ENCODE results near the gene RPL39L.
A peak's percentile ranks its signal among the peaks of the same experiment; 100 is the strongest.
"Not testable (repeated sequence)": the region's sequence is repeated elsewhere in the genome, so short reads cannot be mapped to it uniquely, and the experiment has no call there.

RPL39L gene

DNA sequence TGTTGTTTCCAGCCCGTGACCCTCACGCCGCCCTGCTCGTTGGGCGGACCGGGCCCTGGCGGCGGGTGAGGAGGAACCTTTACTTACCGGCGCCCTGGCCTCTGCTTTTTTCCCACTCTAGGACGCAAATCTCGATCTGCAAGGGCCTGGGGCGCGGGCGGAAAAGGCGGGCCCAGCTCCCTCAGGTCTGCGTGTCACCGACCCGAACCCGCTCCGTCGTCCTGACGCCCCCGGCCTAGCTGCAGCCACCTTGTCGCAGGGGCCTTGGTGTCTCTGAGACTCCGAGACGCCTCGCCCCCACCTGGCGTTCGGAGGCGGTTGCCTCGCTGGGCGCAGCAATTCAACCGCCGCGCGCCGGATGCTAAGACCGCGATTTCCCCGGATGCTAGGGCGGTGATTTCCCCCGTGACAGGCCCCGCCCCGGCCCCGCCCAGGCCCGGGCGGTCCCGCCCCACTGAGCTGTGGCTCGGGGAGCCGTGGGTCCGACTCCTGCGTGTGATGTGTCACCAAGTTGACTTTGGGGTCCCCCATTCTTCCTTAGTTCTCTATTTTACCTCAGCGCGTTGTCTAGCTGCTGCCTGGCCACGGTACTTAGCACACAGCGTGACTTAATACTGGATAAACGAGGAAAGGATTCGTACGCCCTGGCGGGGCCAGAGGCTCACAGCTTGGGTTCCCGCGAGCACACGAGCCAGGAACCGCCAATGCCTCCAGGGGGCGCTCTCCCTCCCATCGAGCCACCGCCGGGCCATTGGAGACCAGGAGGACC lies at the start of gene RPL39L:
TSS of gene RPL39L (minus strand) at position 371 of the 769 bp plus-strand sequence. CDS start 18,196 bp downstream, outside the sequence.
- DNase-seq (ENCODE audit: low spot score) = peak; percentile 91

DNA sequence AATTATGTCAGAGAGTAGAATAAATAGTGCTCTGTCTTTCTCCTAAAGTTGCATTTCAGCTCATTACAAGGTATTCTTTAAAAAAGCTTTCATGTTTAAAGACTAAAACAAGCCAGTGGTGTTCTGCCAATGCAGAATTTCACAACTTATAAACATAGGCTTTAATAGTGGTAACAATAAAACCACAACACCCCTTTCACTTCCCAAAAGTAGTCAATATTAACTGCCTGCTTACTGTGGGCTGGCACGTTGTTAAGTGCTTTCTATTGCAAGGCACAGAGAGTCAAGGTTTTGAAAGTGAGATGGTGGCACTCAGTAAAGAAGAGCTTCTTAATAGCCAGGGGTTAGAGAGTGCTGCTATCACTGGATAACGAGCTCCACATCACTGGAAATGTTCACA lies 49.6 kb upstream of the RPL39L start:
- DNase-seq (ENCODE audit: low spot score) = no peak

DNA sequence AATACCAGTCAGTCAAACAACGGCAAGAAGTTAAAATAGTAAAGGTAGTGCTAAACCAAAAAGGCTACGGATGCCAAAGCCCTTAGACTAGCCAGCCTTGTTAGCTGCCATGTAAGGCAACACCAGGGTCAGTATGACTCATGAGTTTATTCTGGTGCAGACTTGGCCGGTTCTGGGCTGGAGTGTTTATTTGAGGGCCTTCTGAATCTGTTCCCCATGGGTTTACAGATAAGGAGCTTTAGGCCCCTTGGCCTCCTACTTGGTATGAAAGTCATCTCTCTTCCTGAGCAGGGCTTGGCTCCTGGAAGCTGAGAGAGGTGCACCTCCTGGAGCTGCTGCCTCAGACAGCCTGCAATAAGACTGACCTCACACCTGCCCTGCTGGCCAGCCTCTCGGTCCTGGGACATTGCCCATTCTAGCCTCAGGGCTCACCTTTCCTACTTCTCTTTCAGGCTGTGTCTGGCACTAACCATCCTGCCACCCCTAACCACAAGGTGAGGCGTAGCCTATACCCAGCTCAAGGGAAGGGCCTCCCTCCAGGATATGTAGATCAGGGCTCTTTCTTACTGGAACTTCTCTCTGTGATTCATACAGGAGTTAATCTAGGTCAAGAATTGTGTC lies 47.6 kb upstream of the RPL39L start:
- DNase-seq (ENCODE audit: low spot score) = peak; percentile 87

DNA sequence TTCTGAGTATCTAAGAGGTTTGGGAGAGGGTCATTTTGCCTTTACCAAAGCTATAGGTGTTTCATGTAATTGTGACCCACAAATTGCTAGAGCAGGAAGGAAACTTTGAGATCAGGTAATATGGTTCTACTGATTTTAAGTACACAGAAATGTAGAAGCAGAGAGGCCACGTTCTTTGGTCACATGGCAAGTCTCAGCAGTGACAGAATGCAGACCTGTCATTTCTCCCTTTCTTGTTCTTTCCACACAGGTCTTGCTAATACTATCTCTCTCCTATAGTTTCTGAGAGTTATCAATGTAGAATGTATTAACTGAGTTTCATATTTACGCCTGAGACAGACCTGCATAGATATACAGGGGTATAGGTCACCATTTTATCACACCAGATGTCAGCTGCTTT lies 47.1 kb upstream of the RPL39L start:
- DNase-seq (ENCODE audit: low spot score) = no peak

DNA sequence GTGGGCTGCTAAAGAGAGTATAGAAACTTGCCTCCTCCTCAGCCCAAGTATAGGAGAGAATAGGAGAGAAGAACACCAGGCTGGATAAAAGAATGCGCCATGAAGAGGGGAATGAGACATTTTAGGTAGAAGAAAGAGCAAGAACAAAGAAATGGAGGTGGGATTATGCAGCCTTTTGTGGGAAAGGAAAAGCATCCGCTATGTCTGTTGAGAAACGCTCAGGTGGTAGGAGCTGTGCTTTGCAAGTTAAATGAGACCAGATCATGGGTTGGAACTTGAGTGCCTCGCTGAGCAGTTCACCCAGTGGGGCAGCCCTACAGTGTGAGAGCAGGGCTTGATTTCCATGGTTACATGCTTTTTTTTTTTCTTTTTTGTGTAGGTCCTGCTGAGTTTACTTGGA lies 46.5 kb upstream of the RPL39L start:
- no peak for DNase-seq (ENCODE audit: low spot score)

DNA sequence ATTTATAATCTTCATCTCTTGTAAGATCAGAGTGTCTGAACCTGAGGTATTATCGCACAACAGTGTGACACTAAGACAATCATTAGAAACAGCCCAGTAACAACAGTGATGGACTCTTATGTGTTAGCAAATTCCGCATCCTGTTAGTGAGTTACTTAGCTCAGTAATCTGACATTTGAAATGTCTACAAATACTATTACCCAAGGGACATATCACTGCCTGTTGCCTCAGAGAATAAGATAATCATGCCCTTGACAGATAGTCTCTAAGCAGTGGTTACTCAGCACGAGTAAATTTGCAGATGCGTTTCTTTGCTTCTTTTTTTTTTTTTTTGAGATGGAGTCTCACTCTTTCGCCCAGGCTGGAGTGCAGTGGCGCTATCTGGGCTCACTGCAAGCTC lies 44.6 kb upstream of the RPL39L start:
- DNase-seq (ENCODE audit: low spot score) = no peak

DNA sequence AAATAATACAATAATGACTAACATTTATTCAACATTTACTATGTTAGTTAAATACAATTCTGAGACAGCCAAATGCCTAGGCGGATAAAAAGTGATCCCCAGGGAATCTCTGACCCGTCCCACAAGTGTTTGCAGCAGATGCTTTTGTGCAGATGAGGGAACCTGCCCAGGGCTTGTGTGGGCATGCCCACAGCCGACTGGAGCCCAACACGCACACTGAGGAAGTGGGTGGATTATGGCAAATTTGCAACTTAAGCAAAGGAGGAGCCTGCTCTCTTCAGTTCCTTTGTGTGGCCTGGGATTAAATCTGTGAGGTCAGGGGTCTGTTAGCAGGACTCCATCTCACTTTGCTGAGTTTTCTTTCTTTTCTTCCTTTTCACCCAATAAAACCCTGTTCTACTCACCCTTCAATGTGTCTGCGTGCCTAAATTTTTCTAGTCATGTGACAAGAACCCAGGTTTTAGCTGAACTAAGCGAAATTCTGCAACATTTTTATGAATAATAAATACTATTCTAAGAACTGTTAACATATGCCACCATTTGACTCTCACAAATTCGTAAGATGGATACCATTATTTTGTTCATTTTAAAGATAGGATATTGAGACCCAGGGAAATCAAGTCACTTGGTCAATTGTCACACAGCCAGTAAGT lies 44.0 kb upstream of the RPL39L start:
- DNase-seq (ENCODE audit: low spot score) = no peak

DNA sequence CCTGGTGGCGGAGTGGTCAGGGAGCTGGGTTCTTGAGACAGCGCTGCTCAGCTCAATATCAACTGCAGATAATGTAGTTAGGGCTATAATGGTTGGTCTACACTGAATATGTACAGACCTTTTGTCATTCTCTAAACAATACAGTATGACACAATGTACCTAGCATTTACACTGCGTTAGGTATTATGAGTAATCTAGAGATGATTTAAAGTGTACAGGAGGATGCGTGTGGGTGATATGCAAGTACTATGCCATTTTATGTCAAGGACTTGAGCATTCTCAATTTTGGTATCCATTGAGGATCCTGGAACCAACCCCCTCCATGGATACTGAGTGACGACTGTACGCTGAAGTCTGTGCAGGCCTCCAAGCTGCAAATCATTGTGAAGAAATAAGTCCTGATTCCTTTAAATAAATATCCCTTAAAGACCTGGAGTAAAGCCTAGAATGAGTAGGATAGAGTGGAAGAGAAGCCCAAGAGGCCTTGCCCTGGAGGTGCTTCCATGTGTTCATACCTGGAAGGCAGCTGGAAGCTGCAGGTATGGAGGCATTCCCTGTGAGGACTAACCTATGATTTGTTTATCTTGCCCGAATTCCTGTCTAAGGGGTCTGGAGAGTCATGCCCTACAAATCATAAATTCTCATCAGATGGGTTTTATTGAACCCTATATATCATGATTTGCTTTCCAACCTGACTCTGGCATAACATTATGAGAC lies 42.3 kb upstream of the RPL39L start:
- DNase-seq (ENCODE audit: low spot score) = no peak

DNA sequence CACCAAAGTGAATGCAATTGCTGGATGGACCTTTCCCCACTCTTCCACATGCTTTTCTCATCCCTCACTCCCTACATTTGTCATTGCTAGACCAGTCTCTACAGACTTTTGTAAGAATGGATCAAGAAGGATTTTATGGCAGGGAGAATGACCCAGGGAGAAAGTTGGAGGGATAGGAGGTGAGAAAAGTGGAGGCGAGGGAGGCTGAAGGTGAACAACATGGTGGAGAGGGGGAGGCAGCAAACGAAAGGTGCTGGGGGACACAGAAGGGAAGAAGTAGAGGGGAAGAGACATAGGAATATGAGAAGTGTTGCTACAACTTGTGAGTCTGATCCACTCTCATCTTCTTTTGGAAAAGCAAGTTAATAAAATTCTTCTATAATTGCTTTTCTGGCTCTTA lies 33.6 kb upstream of the RPL39L start:
- DNase-seq (ENCODE audit: low spot score) = no peak

DNA sequence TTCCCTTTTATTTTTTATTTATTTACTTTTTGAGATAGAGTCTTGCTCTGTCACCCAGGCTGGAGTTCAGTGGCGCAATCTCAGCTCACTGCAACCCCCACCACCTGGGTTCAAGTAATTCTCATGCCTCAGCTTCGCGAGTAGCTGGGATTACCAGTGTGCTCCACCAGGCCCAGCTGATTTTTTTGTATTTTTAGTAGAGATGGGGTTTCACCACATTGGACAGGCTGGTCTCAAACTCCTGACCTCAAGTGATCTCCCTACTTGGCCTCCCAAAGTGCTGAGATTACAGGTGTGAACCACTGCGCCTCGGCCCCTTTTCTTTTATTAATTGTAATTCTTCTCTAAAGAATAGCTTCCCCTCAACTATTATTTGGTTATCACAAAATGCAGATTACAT lies 31.6 kb upstream of the RPL39L start:
- DNase-seq (ENCODE audit: low spot score) = not testable (repeated sequence)

DNA sequence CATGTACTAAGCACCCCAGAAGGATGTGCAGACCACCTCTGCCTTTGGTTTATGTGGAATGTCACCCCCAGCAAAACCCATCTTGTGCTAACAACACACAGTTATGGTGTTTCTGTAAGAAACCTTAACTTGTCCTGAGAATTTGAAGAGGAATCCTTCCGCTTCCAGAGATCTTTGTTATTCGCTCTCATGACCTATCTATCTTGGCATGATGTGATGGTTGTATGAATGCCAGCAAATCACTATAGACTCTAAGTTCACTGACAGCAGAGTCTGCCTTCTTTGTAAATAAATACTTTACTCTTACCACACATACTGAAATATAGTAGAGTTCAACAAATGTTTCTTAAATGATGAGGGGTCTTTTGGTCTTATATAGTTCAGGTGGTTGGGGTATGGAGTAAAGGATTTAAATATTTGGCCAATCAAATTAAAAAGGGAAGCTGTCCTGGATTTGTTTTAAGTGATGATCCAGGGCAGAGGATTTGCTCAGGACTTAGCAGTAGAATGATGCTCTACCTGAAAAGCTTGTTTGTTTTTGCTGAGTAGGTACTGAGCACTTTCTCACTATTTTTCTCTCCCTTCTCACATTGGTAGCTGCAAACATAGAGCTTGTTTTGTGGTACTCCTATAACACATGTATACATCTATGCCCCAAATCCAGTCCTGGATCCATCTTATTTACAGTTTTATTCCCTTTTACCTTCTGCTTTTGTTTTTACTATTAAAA lies 30.1 kb upstream of the RPL39L start:
- DNase-seq (ENCODE audit: low spot score) = no peak

DNA sequence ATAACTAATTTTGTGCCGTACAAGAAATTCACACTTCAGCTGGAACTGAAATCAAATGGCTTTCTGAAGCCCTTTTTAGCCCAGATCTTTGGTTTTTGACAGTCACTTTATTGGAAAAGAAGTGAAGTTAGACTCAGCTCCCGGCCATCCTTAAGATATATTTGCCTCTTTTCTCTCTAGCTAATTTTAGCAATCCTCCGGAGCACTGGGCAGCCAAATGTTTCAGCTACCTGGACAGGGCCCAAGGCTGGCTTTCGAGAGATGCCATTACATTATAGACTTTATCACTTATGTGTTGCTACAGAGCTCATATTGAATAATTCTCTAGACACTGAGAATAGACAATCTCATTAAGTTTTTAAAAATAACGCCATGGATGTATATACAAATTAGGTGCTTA lies 28.5 kb upstream of the RPL39L start:
- DNase-seq (ENCODE audit: low spot score) = no peak

DNA sequence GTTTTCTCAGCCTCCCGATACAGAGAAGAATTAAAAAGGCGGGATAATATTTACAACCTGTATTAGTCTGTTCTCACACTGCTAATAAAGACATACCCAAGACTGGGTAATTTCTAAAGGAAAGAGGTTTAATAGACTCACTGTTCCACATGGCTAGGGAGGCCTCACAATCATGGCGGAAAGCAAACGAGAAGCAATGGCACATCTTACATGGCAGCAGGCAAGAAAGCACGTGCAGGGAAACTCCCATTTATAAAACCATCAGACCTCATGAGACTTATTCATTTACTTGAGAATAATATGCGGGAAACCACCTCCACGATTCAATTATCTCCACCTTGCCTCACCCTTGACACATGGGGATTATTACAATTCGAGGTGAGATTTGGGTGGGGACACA lies 27.5 kb upstream of the RPL39L start:
- no peak for DNase-seq (ENCODE audit: low spot score)

DNA sequence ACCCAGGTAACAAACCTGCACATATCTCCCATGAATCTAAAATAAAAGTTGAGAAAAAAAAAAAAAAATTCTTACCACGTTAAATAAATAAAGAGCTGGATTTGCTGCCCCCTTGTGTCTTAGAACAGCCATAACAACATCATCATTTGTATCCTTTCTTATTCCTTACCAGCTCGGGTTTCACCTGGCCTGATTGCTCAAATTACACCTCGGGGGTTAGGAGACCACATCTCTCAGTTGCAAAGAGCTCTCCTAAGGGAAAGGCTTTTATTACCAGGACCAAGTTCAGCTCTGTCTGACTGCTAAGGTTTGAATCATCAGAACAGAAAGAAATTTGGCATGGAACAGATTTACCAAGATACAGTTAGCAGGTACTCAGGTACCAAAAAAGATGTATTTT lies 25.8 kb upstream of the RPL39L start:
- peak; percentile 34 for DNase-seq (ENCODE audit: low spot score)

DNA sequence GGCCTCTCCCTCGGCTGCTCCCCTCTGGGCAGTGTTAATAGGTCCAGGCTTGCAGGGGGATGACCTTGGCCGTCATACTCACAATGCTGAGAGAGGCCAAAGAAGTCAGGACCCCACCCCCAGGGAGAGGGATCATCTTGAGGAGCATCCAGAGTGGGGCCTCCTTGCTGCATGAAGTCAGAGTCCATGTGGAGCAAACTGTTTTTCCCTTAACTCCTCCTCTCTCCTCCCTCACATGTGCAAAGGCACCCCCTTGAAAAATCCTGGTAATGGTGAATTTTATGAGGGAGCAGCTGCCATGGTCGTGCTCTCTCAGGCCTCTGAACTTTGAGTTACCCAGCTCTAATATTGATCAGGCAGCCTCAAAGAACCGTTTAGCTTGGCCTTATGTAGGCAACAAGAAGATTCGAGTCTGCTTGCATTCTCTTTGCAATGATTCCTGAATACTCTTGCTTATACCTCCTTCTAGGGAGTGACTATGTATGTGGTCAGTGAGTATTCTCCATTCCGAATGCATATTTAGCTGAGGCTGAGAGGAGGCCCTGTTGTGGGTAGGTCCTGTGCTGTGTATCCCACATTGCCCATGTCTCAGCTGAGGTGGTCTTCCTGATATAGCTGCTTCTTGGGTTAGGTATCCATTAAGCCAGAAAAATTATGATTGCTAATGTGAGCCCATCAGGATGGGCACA lies 23.1 kb upstream of the RPL39L start:
- DNase-seq (ENCODE audit: low spot score) = no peak

DNA sequence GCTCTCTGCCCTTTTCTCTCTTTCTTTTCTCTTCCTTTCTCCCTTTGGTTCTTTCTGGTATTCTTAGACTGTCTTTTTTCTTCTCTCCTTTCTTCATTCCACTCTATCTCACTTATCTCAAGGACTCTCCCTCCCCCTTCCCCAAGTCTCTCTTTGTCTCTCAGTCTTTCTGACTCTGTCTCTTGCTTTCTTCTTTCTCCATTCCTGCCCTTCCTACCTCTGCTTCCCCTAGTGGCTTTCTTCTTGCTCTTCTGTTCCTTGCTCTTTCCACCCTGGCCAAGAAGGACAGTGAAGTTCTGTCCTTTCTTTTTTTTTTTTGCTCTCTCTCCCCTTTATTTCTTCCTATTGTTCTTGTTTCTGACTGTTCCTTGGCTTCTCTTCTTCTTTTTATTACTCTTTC lies 22.3 kb upstream of the RPL39L start:
- DNase-seq (ENCODE audit: low spot score) = no peak

DNA sequence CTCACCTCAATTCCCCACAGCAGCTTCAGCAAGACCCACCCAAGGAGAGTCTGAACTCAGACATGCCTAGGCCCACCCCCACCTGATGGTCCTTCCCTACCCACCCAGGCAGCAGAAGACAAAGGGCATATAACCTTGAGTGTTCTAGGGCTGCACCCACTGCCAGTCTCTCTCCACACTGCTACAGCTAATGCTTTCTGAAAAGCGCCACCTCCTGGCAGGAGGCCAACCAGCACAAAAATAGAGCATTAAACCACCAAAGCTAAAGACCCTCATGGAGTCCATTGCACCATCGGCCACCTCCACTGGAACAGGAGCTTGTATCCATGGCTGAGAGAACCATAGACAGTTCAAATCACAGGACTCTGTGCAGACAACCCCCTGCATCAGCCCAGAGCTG lies 11.3 kb upstream of the RPL39L start:
- no peak for DNase-seq (ENCODE audit: low spot score)

DNA sequence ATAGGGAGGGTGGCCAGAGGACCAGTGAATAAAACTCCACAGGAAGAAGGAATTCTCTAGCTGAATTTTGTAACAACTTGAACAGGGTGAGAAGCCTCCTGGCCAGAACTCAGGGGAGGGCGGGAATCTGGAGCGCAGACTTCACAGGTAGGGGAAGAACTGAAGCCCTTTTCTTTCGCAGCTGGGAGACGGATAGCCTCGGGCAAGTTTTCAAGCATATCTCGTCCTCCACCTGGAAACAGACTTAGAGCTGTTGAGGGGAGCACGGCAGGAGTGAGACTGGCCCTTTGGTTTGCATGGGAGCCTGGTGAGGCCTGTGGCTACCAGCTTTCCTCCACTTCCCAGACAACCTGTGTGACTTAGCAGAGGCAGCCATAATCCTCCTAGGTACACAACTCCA lies 10.9 kb upstream of the RPL39L start:
- no peak for DNase-seq (ENCODE audit: low spot score)

DNA sequence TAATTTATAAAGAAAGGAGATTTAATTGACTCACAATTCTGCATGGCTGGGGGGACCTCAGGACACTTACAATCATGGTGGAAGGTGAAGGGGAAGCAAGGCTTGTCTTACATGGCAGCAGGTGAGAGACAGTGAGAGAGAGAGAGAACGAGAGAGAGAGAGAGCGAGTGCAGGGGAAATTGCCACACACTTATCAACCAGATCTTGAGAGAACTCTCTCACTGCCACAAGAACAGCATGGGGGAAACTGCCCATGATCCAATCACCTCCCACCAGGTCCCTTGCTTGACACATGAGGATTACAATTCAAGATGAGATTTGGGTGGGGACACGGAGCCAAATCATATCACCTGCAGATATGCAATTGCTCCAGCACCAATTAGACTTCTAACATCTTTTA lies 7.1 kb upstream of the RPL39L start:
- DNase-seq (ENCODE audit: low spot score) = no peak

DNA sequence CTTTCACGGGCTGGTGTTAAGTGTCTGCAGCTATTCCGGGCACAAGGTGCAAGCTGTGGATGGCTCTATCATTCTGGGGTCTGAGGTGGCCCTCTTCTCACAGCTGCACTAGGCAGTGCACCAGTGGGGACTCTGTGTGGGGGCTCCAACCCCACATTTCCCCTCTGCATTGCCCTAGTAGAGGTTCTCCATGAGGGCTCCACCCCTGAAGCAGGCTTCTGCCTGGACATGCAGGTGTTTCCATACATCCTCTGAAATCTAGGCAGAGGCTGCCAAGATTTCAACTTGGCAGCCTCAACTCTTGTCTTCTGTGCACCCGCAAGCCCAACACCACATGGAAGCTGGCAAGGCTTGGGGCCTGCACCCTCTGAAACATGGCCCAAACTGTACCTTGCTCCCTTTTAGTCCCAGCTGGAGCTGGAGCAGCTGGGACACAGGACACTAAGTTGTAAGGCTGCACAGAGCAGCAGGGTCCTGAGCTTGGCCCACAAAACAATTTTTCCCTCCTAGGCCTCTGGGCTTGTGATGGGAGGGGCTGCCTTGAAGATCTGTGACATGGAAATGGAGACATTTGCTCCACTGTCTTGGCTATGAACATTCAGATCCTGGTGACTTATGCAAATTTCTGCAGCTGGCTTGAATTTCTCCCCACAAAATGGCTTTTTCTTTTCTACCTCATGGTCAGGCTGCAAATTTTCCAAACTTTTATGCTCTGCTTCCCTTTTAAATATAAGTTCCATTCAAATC lies 6.0 kb upstream of the RPL39L start:
- DNase-seq (ENCODE audit: low spot score) = no peak

DNA sequence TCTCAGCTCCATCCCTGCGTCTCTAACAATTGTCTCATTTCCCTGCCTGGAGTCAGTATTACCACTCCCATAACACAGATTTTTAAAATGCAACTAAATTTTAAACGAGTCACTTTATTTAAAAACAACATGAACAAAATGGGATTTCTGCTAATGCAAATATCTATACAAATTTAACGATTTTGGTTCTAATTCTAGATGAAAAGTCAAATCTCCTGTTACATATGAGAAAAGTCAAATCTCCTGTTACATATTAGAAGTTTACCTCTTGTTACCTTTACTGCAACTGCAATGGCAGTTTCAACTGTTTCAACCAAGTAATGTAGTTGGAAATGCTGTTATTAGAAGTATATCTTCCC lies 578 bp upstream of the RPL39L start:
- DNase-seq (ENCODE audit: low spot score) = no peak
